ENCODE measurements around the gene FURIN.
A peak's percentile ranks its signal among the peaks of the same experiment; 100 is the strongest.
"Not testable (repeated sequence)": the region's sequence is repeated elsewhere in the genome, so short reads cannot be mapped to it uniquely, and the experiment has no call there.

FURIN gene

GRCh38 chr15:90845201-90845949, 23.0 kb upstream of the FURIN start:
- DNase-seq, result peak; percentile 48

- DNase-seq, result not testable (repeated sequence)
Measured at GRCh38 chr15:90849424-90849823, 19.0 kb upstream of the FURIN start.

- DNase-seq, result no peak
Measured at GRCh38 chr15:90851114-90851513, 17.3 kb upstream of the FURIN start.

- DNase-seq, result no peak
Measured at GRCh38 chr15:90851940-90852339, 16.4 kb upstream of the FURIN start.

GRCh38 chr15:90855139-90855538, 13.2 kb upstream of the FURIN start:
- DNase-seq, result no peak

- no peak for DNase-seq
Measured at GRCh38 chr15:90857337-90857736, 11.1 kb upstream of the FURIN start.

GRCh38 chr15:90857883-90858443, 10.4 kb upstream of the FURIN start:
- no peak for DNase-seq

- peak; percentile 86 for DNase-seq
Measured at GRCh38 chr15:90859234-90860131, 8.9 kb upstream of the FURIN start.

GRCh38 chr15:90860450-90860849, 7.9 kb upstream of the FURIN start:
- DNase-seq, result no peak

- no peak for DNase-seq
Measured at GRCh38 chr15:90860942-90861675, 7.3 kb upstream of the FURIN start.

- DNase-seq, result no peak
Measured at GRCh38 chr15:90862487-90862886, 5.9 kb upstream of the FURIN start.

GRCh38 chr15:90862964-90863778, 5.2 kb upstream of the FURIN start:
- DNase-seq, result no peak

GRCh38 chr15:90863987-90864386, 4.4 kb upstream of the FURIN start:
- DNase-seq, result no peak

- no peak for DNase-seq
Measured at GRCh38 chr15:90864507-90864906, 3.9 kb upstream of the FURIN start.

GRCh38 chr15:90865702-90866101, 2.7 kb upstream of the FURIN start:
- DNase-seq, result no peak

GRCh38 chr15:90866161-90866715, 2.1 kb upstream of the FURIN start:
- no peak for DNase-seq

GRCh38 chr15:90866800-90867199, 1.6 kb upstream of the FURIN start:
- DNase-seq, result peak; percentile 15

- DNase-seq, result peak; percentile 94
Measured at GRCh38 chr15:90869140-90869541, 753 bp downstream of the FURIN start.

GRCh38 chr15:90869601-90870353, 1.4 kb downstream of the FURIN start:
- peak; percentile 94 for DNase-seq

- DNase-seq, result peak; percentile 67
Measured at GRCh38 chr15:90870354-90871138, 2.2 kb downstream of the FURIN start.

Data from OCI-M1 (cell line).